HG03280 (cell line): ENCODE measurements around the gene GPC5.

Source experiments
- ATAC-seq: cut with Tn5 transposase; IDR thresholded peaks from one replicate; pipeline ENCODE4 v1.9.1; 2021; ENCODE audit warnings: mild to moderate bottlenecking, moderate library complexity; ENCODE audit not compliant: unreplicated experiment

Gene GPC5

DNA sequence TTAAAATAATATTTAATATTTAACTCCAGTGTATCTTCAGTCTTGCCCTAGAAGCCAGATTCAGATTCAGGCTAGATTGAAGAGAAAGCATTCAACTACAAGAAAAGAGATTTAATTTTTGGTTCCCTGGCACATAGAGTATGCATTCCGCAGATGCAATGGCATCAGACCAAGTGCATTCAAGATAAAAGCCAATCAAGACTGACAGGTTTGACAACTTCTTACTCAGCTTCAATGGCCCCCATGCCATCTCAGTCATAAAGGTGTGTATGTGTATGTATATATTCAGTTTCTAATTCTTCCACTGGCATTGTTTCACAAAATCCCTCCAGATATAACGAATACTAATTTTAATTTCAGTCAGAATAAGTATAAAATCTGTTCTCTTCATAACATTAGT lies 1177.4 kb downstream of the GPC5 start:
- no peak for ATAC-seq

DNA sequence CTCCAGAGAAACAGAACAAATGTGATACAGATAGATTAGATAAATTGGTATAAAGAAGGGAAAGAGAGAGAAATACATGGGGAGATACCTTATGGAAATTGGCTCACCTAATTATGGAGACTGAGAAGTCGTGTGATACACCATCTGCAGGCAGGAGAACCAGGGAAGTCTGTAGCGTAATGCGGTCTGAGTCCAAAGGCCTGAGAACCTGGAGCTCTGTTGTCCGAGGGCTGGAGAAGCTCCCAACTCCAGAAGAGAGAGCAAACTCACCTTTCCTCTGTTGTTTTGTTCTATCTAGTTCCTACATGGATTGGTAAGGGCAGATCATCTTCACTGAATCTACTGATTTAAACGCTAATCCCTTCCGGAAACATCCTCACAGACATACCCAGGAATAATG lies 1179.9 kb downstream of the GPC5 start:
- no peak for ATAC-seq

DNA sequence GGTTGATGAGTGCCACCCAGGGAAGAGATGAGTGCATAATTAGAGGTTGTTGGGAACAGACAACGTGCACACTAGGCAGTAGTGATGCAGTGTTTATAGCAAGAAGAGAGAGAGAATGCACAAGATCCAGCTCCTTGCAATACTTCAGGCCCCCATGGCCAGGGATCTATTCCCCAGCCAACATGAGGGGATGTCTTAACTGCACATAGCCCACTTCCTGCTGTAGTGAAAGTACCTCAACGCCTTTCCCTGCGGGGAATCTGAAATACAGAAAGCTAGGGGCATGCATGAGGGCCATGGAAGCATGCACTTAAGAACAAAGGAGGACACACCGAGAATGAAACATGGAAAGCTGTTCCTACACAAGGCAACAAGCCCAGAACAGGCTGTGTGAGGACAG lies 1191.5 kb downstream of the GPC5 start:
- ATAC-seq: no peak

DNA sequence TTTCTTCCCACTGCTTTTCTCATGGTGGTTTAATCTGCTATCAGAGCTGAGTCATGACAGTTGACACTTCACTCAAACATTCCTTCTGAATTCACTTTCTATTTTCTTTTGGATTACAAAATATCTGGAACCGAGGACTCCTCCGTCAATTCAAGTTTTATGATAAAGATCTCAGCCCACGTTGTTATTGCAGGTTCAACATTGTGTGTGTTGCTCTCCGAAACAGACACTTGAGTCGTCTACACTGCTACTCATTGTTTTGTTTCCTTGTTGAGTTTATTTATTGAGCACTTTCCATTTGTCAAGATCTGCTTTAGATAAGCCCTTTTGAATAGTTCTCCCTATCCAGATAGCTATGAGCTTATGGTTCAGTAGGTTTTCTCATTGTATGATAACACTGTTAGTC lies 1192.1 kb downstream of the GPC5 start:
- ATAC-seq: no peak

DNA sequence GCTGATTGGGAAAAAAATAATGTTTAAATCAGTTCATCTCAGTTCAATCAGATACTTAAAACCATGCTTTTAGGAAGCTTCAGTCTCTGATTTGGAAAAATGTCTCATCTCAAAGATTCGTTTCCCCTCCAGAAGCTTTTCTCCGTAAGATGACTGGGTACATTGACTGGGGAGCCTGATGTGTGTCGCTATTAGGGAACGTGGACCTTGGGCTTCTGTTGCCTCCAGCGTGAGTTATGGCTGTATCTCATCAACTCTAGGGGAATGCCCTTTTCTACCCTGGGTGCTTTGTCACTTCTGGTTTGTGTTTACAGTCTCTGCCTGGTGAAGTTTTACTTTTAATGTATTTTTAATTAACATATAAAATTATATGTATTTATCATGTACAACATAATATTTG lies 1192.7 kb downstream of the GPC5 start:
- ATAC-seq: no peak

DNA sequence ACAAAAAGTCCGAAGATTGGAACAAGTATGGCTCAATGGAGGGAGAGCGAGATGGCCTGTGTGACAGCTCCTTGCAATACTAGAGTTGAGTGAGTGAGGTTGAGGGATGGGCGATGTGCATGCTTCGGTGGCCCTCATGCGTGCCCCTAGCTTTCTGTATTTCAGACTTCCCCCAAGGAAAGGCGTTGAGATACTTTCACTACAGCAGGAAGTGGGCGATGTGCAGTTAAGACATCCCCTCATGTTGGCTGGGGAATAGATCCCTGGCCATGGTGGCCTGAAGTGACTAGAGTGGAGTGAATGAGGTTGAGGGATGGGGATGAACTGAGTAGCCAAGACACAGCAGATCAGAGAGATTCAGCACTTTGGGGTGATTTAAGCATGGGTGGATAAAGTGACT lies 1194.3 kb downstream of the GPC5 start:
- no peak for ATAC-seq

DNA sequence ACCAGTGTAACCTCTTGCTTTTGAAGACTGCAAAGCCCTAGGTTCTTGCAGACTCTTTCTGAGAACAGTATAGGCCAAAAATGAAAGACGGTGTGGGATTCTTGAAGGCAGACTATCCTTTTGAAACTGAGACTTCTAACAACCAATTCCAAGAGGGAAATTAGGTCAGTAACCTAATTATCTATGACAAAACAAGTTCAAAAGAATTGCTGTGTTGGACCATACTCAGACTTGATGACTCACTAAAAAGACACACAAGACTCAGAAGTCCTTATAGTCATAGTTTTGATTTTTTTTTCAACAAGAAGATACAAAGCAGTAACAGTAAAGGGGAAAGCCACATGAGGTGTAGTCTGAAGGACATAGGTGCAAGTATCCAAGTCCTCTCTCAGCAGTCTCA lies 1204.1 kb downstream of the GPC5 start:
- ATAC-seq: no peak

DNA sequence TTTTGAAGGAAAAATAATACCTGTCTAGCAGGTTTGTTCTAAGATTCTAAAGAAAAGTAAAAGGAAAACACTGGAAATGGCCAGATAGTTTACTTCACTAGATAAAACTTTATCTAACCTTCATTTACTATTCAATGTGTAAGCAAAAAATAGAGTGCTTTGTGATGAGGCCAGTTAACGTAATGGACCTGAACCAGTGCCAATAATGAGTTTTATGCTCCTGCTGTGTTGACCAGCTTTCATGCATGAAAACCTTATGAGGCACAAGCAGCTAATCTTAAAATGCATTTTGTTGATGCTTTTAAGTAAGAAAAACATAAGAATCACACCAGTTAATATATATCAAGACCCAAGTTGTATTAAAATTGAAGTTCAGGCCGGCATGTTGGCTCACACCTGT lies 1211.0 kb downstream of the GPC5 start:
- no peak for ATAC-seq

GRCh38 chr13:92612892-92613291 lies 1214.5 kb downstream of the GPC5 start:
- no peak for ATAC-seq

DNA sequence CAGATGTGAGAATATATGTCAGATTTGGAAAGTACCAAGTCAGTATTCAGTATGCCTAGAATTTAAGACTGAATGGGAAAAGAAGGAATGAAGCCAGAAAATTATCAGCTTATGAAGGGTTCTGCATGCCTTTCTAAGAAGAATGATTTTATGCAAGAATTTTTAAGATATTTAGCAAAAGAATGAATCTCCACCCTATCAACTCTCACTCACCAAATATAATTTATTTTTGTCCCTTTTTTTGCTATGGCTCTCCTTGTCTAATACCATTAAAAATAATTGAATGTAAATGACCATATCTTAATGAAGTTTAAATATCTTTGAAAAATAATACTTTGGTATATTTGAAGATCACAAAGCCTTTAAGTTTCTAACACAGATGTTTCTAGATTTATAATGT lies 1215.5 kb downstream of the GPC5 start:
- ATAC-seq: no peak

- no peak for ATAC-seq
Measured at GRCh38 chr13:92621985-92622384, 1223.6 kb downstream of the GPC5 start.

GRCh38 chr13:92622905-92623304 lies 1224.5 kb downstream of the GPC5 start:
- ATAC-seq: no peak

DNA sequence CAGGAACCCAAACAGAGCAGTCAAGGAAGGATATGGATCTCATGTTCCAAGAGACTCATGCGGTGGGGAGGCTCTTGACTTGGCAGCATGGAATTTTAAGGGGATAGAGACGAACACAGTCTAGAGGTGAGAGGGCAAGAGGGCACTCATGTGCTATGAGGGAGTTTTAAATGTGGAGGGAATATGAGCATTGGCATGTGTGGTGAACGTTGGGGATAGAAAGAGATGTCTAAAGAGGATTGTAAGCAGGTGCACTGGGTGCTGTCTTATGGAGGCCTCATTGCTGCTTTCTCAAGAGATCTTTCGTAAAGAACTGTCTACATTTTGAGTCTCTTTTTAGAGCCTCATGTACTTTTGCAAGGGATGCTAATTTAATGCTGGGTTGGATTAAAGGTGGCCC lies 1227.9 kb downstream of the GPC5 start:
- ATAC-seq: no peak

DNA sequence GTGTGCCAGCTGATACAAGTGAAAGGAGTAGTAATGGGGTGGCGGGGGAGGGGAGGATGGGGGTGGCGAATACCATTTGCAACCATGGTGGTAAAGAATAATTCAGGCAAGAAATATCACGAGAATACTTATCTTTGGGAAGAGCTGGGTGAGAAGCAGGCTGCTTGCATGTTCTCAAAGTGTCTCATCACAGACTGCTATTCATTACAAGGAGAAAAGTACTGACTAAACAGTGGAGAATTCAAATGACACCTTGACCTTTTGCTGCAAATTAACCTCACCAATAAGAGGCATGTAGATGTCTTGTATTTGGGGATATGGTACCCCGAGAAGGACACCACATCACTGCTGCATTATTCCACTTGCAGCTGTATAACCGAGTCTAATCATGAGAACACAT lies 1242.5 kb downstream of the GPC5 start:
- ATAC-seq: no peak

DNA sequence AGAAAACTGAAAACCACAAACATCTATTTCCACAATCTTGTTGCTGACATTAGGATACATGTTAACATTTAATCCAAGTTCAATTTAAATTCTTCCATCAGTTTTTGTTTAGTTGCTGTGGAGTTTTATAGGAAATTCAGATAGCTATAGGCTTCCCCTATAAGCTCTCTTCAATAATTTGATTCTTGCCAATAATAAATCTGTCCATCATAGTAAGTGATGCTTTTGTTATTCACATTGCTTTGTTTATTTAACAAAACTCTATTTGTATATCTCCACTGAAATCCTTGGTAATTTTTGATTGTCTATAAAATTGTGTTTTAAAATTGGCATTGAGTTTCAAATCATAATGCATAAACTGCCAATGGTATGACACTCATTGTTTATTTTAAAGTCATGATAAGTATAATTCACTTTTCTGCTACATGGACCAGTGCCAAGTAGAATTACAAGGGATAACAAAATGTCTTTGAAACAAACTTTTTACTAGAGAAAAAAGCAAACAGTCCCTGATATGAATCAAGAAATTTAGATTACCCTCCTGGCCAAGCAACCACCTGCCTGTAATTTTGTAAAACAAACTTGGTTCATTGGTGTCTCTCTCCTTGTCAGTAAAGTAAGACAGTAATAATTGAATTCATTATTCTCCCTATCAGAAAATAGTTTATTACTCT lies 1250.9 kb downstream of the GPC5 start:
- ATAC-seq: no peak

GRCh38 chr13:92656103-92656502 lies 1257.7 kb downstream of the GPC5 start:
- ATAC-seq: no peak

DNA sequence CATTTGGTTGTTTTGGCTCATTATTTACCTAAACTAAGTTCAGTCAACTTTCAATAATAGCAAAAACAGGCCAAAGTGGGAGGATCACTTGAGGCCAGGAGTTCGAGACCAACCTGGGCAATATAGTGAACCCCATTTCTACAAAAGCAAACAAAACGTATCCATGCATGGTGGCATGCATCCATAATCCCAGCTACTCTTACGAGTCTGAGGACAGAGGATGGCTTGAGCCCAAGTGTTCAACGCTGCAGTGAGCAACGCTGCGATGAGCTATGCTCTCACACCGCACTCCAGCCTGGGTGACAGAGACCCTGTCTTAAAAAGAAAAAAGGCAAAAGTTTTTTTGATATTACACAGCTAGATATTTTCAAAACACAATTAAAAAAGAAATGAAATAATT lies 1258.2 kb downstream of the GPC5 start:
- ATAC-seq: no peak

DNA sequence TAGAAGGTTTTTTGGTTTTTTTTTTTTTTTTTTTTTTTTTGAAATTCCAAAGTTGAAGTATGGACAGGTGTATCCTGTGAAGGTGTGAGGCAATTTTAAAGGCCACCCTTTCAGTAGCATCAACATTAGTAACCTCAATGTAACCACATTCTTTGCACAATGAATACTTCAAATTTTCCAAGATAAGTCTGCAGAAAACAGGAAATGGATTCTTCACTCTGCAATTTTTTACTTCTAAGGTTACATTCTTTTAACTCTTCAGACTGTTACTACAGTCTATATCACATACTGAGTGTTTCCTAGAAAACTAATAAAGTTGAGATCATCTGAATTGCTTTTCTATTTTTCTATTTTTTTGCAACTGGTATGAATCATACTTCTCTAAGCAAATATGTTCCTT lies 1259.1 kb downstream of the GPC5 start:
- no peak for ATAC-seq

GRCh38 chr13:92658293-92658692 lies 1259.9 kb downstream of the GPC5 start:
- no peak for ATAC-seq

DNA sequence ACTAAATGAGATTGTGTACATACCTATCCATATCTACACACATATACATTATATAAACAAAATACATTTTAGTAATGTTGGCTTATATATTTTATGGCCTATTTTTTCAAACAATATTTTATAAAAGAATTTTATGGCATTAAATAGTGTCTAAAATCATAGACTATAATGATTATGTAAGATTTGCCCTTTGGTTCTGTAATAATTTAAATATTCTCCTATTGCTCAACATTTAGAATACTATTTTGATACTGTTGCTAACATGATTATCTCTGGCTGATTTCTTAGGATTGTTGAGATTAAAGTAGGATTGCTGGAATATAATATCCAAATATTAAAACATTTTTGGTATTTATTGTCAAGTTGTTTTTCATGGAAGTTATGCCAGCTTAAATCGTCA lies 1263.0 kb downstream of the GPC5 start:
- ATAC-seq: no peak

GRCh38 chr13:92668157-92668556 lies 1269.7 kb downstream of the GPC5 start:
- no peak for ATAC-seq

GRCh38 chr13:92670096-92670495 lies 1271.7 kb downstream of the GPC5 start:
- ATAC-seq: no peak

GRCh38 chr13:92671821-92672220 lies 1273.4 kb downstream of the GPC5 start:
- ATAC-seq: no peak
